B cell (primary cell): ENCODE measurements around the gene AANAT. TPM values are rescaled to one million over a fixed set of nuclear protein-coding genes. Genes with fewer than 3 reads are reported as not detected.

Experiments used
- ATAC-seq: fragments of 200-7000 bp; cut with Tn5 transposase; one replicate; pipeline ENCODE4 v1.10.0; 2021; ENCODE audit warnings: low read depth, mild to moderate bottlenecking, moderate number of reproducible peaks, moderate library complexity
- CTCF ChIA-PET: fragments of 350-600 bp; sonication (Branson Sonifier 250); formaldehyde crosslinking; loops from one replicate; lab custom pipeline; 2021; ENCODE audit warnings: antibody characterized with exemption, inconsistent platforms; lab: Charles Lee
- POLR2A ChIA-PET: fragments of 350-600 bp; sonication (Branson Sonifier 250); formaldehyde crosslinking; loops from one replicate; lab custom pipeline; 2021; ENCODE audit warnings: antibody characterized with exemption; lab: Charles Lee
- DNase-seq: peaks from one replicate; pipeline ENCODE4 v3.0.0; 2013
- H2AFZ ChIP-seq: 2 replicates; pipeline ENCODE4 v1.6.1; 2012; ENCODE audit warnings: mild to moderate bottlenecking, low read depth, low read length; ENCODE audit not compliant: insufficient read depth, poor library complexity, severe bottlenecking
- H3K27ac ChIP-seq, 2 donors: 1 replicate in 1 of 2; 2 replicates in 1 of 2; pipeline ENCODE4 v1.5.1; 2012 to 2013; ENCODE audit warnings: low read length in 2 of 2, mild to moderate bottlenecking in 2 of 2, moderate library complexity in 1 of 2
- H3K27me3 ChIP-seq, 4 experiments: fragments of 200-600 bp in 1 of 4; sonication (generic) in 1 of 4; replicated peaks in 1 of 4; 1 replicate in 2 of 4; 2 replicates in 2 of 4; pipeline versions ENCODE4 v1.6.1 to v1.7.0; 2013 to 2016; ENCODE audit warnings: low read length in 3 of 4, mild to moderate bottlenecking in 2 of 4, mixed read lengths in 1 of 4, moderate library complexity in 1 of 4; ENCODE audit not compliant: insufficient read depth in 4 of 4, control insufficient read depth in 3 of 4; ENCODE audit errors: control extremely low read depth in 1 of 4
- H3K36me3 ChIP-seq, 2 experiments: replicated peaks in 1 of 2; 1 replicate in 1 of 2; 2 replicates in 1 of 2; pipeline versions ENCODE4 v1.6.1 to v1.7.1; 2013; ENCODE audit warnings: low read length in 1 of 2; ENCODE audit not compliant: insufficient read depth in 2 of 2, control insufficient read depth in 1 of 2; ENCODE audit errors: control extremely low read depth in 1 of 2, extremely low read depth in 1 of 2
- H3K4me1 ChIP-seq, 2 donors: fragments of 200-600 bp in 1 of 2; sonication (generic) in 1 of 2; 1 replicate in 1 of 2; 2 replicates in 1 of 2; pipeline versions ENCODE4 v1.5.1 to v1.6.1; 2013 to 2017; ENCODE audit warnings: low read length in 2 of 2; ENCODE audit not compliant: control insufficient read depth in 2 of 2, insufficient read depth in 2 of 2
- H3K4me2 ChIP-seq: replicated peaks from 2 replicates; pipeline ENCODE3; 2012; ENCODE audit warnings: mild to moderate bottlenecking, low read depth, low read length; ENCODE audit not compliant: poor library complexity, severe bottlenecking
- H3K4me3 ChIP-seq, 5 experiments: fragments of 200-600 bp in 1 of 5; sonication (generic) in 1 of 5; 1 replicate in 3 of 5; 2 replicates in 2 of 5; pipeline versions ENCODE4 v1.5.1 to v1.7.0; 2011 to 2016; ENCODE audit warnings: low read length in 4 of 5, mild to moderate bottlenecking in 4 of 5, low read depth in 2 of 5, control low read depth in 1 of 5, moderate library complexity in 1 of 5; ENCODE audit not compliant: insufficient read depth in 1 of 5; ENCODE audit errors: control extremely low read depth in 1 of 5, extremely low read depth in 1 of 5
- H3K79me2 ChIP-seq: fragments of 200-600 bp; sonication (generic); one replicate; pipeline ENCODE4 v1.6.0; 2016; ENCODE audit warnings: low read length; ENCODE audit not compliant: control insufficient read depth, insufficient read depth
- H3K9ac ChIP-seq: fragments of 200-600 bp; sonication (generic); 2 replicates; pipeline ENCODE4 v1.6.1; 2017; ENCODE audit warnings: mild to moderate bottlenecking, low read length, moderate library complexity
- H3K9me3 ChIP-seq, 3 donors: one replicate each; pipeline versions ENCODE4 v1.6.1 to v1.7.1; 2013; ENCODE audit warnings: low read length in 2 of 3; ENCODE audit not compliant: control insufficient read depth in 2 of 3, insufficient read depth in 1 of 3; ENCODE audit errors: control extremely low read depth in 1 of 3
- H4K20me1 ChIP-seq: 2 replicates; pipeline ENCODE4 v1.6.0; 2012; ENCODE audit warnings: mild to moderate bottlenecking, low read length; ENCODE audit not compliant: insufficient read depth, control insufficient read depth, poor library complexity, severe bottlenecking
- H3K27ac Mint-ChIP-seq: one replicate; pipeline ENCODE4 v1.8.0; 2021; ENCODE audit warnings: mixed read lengths
- H3K27me3 Mint-ChIP-seq: one replicate; pipeline ENCODE4 v1.8.0; 2021; ENCODE audit warnings: mixed read lengths
- H3K4me1 Mint-ChIP-seq: one replicate; pipeline ENCODE4 v1.8.0; 2021; ENCODE audit warnings: mixed read lengths
- H3K4me3 Mint-ChIP-seq: one replicate; pipeline ENCODE4 v1.8.0; 2021; ENCODE audit warnings: mixed read lengths
- H3K9me3 Mint-ChIP-seq: one replicate; pipeline ENCODE4 v1.8.0; 2022; ENCODE audit warnings: mixed read lengths; ENCODE audit not compliant: insufficient read depth
- EZH2 ChIP-seq: IDR thresholded peaks from 2 replicates; pipeline ENCODE4 v1.6.1; 2012; ENCODE audit warnings: borderline replicate concordance, low read depth, mild to moderate bottlenecking, moderate library complexity, low read length; ENCODE audit not compliant: insufficient read depth, poor library complexity, severe bottlenecking
- WGBS: methylation state at CpG from one replicate; pipeline ENCODE4 v1.1.5; 2013; ENCODE audit warnings: missing lambda C conversion rate; ENCODE audit not compliant: insufficient coverage; 5-methylcytosine and 5-hydroxymethylcytosine counted together
- intact Hi-C: fragments of 100-400 bp; cut with micrococcal nuclease; formaldehyde crosslinking; loops from one replicate; pipeline ENCODE4 v1.10.0; 2022
- polyA plus RNA-seq: library from polyadenylated mRNA; depleted of rRNA; stranded (reverse); fragments of >200 nt; gene quantifications from 2 replicates; pipeline ENCODE4 v1.2.3, GENCODE V29; 2012
- total RNA-seq, 2 donors: library from RNA; stranded (reverse); fragments of 120-200 nt in 1 of 2; gene quantifications; 1 replicate in 1 of 2; 2 replicates in 1 of 2; pipeline versions ENCODE4 v1.2.3 to v1.2.4, GENCODE V29; 2013 to 2022
- TF ChIP-seq, protein P1 (sequence below): fragments of 200-600 bp; IDR thresholded peaks from one replicate; pipeline ENCODE4 v1.8.0; 2022; ENCODE audit warnings: antibody characterized with exemption, mild to moderate bottlenecking

AANAT gene
- total and polyA plus RNA-seq, 2 donors (not counting 1 experiment from before 2014, with no cell fraction given) = 0.42 to 0.94 TPM

DNA sequence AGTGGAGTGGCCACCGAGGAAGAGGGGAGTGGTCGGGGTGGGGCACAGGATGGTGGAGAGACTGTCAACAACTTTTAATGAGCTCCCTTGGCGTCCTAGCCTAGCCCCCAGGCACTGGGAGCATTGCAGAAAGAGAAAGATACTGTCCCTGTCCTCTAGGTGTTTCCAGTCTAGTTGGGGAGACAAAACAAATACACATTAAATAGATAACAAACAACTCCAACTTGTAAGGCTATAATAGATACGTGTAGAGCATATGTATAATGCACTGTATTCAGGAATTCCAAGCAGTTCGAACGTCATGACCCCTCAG lies 14.0 kb upstream of the AANAT start:
- Mint-ChIP-seq H3K4me3 (peak overlapping the region; percentile 84), H3K4me1 (peaks cover 32% of the 10 kb centered on the region), H3K27me3 (no peaks in the 10 kb centered on the region), H3K9me3 (no peaks in the 10 kb centered on the region), H3K27ac (peak overlapping the region; percentile 88)
- POLR2A ChIA-PET = interaction anchor here (0.9 to 1.7 kb wide), 5 partner anchors 10 to 52 kb away, joined by 3 to 10 read pairs (median 4); partner anchors contain the start of gene RHBDF2
- Histone ChIP-seq H3K4me3 (peak overlapping the region in 3 of 5 experiments; percentile 23 to 91 (median 36)), H3K27me3 (no peaks in the 10 kb centered on the region), H3K79me2 (peaks cover 40% of the 10 kb centered on the region), H3K9ac (peak overlapping the region; percentile 85), H3K9me3 (peaks cover 0 to 4% (median 0%) of the 10 kb centered on the region in 3 donors), H4K20me1 (peaks cover 41% of the 10 kb centered on the region), H3K4me2 (peak overlapping the region; percentile 83), H3K4me1 (peaks cover 19 to 22% of the 10 kb centered on the region in 2 donors), H2AFZ (peak overlapping the region; percentile 89), H3K36me3 (no peaks in the 10 kb centered on the region), H3K27ac (peak overlapping the region; percentile 46 to 77)
- TF ChIP-seq, protein P1, sequence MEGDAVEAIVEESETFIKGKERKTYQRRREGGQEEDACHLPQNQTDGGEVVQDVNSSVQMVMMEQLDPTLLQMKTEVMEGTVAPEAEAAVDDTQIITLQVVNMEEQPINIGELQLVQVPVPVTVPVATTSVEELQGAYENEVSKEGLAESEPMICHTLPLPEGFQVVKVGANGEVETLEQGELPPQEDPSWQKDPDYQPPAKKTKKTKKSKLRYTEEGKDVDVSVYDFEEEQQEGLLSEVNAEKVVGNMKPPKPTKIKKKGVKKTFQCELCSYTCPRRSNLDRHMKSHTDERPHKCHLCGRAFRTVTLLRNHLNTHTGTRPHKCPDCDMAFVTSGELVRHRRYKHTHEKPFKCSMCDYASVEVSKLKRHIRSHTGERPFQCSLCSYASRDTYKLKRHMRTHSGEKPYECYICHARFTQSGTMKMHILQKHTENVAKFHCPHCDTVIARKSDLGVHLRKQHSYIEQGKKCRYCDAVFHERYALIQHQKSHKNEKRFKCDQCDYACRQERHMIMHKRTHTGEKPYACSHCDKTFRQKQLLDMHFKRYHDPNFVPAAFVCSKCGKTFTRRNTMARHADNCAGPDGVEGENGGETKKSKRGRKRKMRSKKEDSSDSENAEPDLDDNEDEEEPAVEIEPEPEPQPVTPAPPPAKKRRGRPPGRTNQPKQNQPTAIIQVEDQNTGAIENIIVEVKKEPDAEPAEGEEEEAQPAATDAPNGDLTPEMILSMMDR = peak; percentile 33
- no peak for TF ChIP-seq EZH2
- 38% methylated on average over 4 of the region's 6 CpGs for WGBS
- ATAC-seq (no peak), DNase-seq (no peak)
- CTCF ChIA-PET = interaction anchor here (0.5 to 9.0 kb wide), 16 partner anchors 9 to 92 kb away, joined by 3 to 265 read pairs (median 4); partner anchors contain the start of genes AANAT and SPHK1
- intact Hi-C loops = loop anchor here (1.0 to 5.0 kb wide), 4 partner anchors 26 to 274 kb away; partner anchors contain the start of genes JMJD6, METTL23 and RHBDF2
